Pulmonary artery endothelial cell (primary cell): ENCODE data around the gene TSPEAR. TPM values are rescaled to one million over a fixed set of nuclear protein-coding genes. Genes with fewer than 3 reads are reported as not detected.

ENCODE experiments used
- DNase-seq: peaks from one replicate; pipeline ENCODE4 v3.0.0-alpha.2; 2011; ENCODE audit warnings: low read depth, low spot score
- total RNA-seq: library from RNA; depleted of rRNA; stranded (reverse); fragments of >200 nt; gene quantifications from 2 replicates; pipeline ENCODE4 v1.2.3, GENCODE V29; 2014

TSPEAR gene
- total RNA-seq, 1 donor from 2014 or later, result not detected

DNA sequence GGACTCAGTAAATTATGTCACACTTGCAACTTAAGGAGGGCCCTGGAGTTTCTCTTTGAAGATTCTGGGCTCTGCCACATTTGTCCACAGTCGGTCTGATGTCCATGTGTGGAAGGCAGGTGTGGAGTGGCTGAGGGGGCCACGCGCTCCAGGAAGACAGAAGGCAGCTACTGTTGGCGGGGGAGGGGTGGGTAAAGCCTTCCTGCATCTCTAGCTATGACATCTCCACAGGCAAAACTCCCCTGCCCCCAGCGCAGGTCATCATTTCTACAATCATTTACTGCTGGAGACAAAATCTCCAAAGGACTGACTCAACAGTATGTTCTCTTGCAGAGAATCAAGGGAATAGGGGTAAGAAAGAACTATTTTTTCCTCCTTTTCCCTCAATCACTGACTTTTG, 11.4 kb upstream of the TSPEAR start:
- no peak for DNase-seq

DNA sequence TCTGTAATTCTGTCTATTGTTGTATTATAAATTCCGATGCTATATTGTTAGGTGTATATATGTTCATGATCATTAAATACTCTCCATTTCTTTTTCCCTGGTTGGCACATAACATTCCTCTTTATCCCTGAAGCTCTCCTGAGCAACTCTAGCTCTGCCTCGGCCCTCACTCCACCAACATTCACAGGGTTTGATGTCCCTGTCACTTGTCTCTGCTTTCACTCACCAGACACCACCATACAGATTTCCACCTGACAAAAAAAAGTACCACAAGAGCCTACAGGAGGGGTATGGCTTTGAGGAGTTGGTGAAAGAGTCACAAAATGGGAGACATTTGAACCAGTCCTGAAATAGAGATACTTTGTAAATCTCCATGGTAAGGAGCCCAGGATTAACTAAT, 8.8 kb upstream of the TSPEAR start:
- DNase-seq, result no peak

DNA sequence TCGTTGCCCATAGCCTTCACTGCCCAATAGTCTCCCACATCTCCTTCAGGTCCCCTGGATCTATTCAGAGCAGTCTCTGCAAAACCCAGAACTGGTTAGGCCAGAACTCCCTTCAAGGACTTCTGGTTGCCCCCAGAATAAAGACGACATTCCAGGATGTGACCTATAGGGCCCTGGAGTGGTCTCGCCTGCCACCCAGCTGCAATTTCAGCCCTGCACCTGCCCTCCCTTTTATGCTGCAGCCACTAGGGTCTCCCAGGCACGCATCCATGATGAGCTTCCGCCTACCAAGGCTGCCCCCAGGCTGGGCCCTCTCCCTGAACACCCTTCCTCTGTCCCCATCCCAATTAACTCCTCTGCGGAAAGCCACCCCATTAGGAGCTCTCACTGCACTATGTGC, 7.2 kb upstream of the TSPEAR start:
- no peak for DNase-seq

DNA sequence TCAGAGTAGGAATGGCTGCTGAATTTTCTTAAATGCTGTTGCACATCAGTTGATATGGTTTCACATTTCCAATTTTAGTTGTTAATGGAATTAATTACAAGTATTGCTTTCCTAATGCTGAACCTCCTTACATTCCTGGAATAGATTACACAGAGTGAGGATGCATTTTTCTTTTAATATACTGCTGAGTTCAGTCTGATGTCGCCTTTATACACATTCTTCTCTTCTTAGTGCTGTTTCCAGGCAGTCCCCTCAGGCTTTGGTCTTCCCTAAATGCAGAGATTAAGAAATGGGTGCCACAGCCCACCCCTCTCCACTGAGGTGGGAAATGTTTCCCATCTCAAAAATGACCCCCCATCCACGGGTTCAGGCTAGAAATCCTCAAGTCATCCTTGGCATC, 6.7 kb upstream of the TSPEAR start:
- no peak for DNase-seq

DNA sequence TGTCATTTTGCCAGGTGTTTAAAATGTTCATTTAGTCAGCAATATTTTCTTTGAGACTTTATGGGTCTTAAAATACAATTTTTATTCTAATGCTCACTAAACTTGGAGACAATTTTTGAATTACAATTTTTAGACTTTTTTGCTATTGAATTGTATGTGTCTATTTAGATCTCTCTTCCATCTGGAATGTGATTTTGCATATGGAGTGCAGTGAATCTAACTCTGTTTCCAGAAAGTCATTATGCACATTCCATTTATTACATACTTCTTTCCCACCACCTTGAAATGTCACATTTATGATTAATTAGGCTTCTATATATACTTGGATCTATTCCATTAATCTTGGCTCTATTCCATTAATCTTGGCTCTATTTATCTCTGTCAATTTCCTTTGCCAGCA, 5.6 kb upstream of the TSPEAR start:
- DNase-seq, result no peak

DNA sequence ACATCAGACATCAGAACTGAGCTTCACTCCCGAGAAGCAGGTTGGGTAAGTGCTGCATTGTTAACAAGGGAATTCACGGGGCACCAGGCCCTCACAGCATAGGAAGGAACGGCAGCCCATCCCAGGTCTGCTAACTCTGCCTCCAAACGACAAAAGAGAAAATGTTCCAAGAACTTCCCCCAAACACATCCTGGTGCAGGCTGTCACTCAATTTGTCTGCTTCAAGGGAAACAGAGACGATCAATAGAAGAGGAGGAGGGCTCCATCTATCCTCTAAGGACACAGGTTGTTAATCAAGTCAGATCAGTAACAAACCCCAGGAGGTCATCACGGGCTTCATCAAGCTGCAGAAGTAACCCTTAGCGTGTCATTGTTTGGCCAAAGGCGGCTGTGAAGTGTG, 3.5 kb upstream of the TSPEAR start:
- DNase-seq, result no peak

DNA sequence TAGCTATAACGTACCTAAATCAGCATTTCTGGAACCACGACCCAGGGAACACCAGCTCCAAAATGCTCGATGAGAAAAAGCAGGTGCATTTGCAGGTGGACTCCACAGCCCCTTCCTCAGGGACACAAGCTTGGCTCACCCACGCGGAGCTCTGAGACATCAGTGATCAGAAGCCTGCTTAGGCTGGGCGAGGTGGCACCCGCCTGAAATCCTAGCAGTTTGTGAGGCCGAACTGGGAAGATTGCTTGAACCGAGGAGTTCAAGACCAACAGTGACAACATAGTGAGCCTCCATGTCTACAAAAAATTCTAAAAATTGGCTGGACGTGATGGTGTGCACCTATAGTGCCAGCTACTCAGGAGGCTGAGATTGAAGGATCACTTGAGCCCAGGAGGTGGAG, 2.5 kb upstream of the TSPEAR start:
- no peak for DNase-seq

DNA sequence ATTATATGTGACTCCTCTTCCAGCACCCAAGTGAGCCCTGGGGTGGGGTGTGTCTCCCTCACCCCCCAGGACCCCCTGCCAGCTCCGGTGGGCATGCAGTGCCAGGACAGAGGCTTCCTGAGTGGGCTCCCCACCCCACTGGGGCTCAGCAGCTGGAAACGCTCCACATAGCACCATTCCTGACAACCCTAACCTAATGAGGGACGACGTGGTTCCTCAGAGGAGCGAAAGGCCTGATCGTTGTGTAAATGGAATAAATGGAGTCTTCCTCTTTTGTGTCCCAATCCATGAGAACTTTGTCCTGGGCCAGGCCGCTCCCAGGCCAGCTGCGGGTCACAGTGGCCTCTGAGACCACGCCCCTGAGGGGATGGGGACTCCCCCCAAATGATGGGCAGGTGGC, 1.8 kb upstream of the TSPEAR start:
- DNase-seq, result no peak

DNA sequence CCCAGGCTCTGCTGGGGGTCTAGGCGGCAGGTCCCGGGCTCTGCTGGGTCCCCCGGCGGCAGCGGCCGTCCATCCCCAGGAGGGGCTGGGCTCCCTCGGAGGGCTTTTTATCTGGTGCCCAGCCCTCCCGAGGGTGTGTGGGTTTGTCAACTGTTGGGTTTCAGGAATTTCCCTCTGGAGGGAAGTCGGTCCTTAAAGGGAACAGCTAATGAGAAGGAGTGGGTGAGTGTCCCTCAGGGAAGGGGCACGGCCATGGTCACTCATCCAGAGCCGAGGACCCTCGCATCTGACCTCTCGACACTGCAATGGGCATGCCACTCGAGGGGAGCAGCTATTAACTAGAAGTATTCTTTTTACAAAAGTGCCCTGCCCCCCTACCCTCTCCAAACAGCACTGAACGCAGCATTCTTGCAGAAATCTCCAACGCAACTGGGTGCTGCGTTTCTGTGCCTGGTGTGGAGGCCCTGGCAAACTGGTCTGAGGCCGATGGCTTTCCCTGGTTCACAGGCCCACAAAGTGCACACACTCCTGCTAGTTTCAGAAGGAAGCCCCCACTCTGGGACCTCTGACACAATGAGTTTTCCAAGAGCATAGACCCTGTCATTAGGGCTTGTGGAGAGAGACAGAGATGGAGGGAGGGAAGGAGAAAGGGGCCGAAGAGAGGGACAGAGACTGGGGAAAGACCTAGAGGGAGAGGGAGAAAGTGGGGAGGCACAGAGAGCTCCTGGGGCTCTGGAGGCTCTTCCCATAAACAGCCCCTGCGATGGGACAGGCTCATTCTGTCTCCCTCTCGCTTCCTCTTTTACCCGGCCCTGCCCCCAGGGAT, 1.0 kb upstream of the TSPEAR start:
- no peak for DNase-seq

DNA sequence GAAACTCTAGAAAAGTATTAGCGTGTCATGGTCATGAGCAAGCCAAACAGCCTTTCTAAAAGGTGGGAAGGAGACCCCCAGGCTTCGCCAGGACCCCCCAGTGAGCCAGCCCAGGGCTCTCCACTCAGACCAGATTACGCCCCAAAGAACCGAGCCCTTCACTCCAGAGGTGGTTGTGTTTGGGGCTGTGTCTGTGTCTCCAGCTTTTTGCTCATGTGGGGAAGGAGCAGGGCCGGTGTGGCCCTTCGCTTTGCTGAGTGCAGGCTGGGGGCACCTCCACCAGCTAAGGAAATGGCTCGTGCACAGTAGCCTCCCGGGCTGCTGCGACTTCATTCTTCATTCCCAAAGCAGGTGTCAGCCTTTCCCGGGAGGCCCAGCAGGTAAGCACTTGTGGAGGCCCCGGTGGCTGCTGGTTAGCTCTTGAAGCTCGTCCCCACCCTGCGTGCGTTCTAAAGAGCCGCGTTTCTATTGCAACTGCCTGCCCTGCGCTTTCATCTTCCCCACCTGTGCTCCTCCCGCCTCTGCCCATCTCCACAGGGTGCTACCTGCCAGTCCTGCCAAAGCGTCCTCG, 531 bp downstream of the TSPEAR start:
- no peak for DNase-seq

DNA sequence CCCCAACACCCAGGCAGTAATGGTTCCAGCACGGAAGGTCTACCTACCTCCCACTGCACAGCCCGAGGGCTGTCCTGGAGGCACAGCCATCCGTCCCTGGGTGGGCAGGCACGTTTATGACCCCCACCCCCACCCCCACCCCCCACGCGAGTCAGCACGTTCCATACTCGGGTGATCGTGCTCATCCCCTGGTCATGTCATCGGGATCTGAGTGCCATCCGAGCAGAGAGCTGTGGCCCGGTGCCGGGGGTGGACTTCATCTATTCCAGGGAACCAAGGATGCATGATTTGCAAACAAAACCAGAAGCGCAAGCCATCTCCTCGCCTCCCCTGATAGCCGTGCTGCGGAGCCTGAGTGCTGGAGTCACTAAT, 1.1 kb downstream of the TSPEAR start:
- DNase-seq, result no peak

DNA sequence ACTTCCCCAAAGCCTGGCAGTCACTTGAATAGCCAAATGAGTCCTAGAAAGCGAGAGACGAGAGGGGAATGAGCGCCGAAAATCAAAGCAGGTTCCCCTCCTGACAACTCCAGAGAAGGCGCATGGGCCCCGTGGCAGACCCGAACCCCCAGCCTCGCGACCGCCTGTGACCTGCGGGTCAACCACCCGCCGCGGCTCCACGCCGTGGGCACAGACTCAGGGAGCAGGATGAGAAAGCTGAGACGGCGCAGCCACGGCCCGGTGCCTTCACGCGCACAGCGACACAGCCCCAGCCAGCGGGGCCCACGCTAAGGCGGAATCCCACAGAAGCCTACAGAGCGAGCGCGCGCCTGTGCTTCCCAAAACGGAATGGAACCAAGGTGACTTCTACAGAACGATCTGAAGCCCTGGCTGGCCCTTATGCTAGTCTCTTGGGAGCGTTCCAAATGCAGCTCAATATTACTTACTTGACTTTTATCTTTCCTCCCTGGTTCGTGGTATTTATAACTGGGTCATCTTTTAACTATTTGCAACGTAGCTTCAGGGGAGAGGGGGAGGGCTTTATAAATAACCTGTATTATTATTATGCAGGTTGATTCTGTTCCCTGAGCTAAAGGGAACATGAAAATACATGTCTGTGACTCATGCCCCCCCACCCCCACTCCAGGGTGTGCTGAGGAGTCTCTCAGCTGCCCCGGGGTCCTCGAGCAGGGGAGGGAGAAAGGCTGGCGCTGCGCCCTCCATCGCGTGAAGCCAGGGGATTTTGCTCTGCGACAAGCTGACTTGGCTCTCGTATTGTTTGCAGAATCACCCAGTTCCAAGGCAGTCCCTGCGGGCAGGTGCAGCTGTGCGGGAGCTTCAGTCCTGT, 1.7 kb downstream of the TSPEAR start:
- DNase-seq, result no peak

DNA sequence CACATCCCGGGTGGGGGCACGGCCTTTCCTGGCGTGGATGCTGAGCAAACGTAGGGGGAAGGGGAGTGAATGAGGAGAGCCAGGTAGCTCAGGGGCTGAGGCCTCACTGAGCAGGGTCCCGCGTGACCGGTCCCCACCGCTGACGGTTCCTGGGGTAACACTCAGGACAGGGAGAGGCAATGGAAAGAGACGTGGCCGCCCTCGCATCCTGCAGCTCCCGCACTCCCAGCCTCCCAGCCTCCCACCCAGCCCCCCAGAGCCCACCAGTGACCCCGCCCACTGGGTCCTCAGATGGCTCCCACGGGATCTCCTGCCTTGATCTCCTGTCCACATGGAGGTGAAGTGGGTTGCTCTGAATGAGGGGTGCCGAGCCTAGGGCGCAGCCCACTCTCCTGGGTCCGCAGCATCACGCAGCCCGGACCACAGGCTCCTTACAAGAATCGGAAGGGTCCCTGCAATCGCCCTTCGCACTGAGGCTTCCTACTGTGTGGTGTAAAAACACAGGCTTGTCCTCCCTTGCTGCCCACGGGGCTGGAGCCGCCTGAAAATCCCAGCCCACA, 2.4 kb downstream of the TSPEAR start:
- DNase-seq, result no peak

DNA sequence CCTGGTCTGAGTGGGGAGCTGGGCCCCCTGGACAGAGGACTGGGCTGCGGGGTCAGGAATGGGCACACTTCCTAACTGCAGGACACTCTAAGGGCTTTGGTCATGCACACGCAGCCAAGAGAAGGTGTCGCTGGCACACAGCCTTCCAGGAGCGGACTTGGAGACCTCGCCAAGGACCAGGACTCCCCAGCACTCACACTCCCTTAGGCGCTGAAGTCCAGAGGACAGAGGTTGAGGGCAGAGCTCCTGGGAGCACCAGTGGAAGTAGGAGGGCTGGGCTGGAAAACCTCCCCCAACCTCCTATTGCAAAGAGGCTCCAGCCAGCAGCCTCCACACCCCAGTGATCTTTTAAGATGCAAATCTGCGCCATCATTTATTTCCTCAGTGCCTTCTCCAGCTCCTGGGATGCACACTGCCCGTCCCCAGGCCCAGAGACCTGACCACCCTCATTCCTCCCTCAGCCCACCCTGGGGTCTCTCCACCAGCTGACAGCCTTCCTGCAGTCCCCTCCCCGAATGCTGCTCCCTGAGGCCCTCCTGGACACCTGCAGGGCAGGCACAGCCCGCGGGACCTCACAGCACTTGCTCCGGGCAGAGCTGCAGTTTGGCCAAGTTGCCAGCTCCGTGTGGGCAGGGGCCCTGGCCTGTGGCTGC, 3.0 kb downstream of the TSPEAR start:
- no peak for DNase-seq

DNA sequence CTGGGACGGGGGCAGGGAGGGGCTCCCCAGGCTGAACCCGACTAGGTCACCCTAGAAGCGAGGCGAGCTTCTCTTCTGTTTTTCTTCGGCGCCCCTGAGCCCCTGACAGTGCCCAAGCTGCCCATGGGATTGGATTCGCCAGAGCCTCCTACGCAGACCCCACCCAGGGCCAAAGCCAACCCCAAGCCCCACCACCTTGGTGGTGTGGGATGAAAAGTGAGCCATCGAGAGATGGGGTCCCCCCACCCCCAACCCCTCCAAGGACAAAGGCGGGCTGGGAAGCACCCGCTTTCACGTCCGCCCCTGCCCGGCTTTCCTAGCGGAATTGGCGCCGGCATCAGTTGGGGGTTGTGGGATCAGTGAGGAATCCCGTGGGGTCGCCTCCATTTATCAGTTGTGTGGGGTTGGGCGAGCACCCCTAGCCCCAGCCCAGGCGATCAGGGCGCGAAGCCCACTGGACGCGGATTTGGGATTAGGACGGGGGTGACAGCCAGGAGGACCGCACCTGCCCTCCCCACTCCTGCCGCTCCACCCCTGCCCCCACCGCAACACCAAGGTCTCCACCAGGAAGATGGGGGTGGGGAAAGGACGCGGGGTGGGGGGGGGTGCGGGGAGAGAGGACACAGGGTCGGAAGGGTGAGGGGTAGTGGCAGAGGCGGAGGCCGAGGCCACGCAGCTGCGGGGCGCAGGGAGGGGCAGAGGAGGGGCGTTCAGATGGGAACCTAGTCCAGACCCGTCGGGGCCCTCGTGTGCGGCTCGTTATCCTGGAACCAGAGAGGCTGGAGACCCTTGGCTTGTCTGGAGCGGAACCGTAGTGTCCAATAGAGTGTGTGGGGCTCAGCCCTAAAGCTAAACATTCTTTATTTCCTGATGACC, 4.4 kb downstream of the TSPEAR start:
- DNase-seq, result no peak

DNA sequence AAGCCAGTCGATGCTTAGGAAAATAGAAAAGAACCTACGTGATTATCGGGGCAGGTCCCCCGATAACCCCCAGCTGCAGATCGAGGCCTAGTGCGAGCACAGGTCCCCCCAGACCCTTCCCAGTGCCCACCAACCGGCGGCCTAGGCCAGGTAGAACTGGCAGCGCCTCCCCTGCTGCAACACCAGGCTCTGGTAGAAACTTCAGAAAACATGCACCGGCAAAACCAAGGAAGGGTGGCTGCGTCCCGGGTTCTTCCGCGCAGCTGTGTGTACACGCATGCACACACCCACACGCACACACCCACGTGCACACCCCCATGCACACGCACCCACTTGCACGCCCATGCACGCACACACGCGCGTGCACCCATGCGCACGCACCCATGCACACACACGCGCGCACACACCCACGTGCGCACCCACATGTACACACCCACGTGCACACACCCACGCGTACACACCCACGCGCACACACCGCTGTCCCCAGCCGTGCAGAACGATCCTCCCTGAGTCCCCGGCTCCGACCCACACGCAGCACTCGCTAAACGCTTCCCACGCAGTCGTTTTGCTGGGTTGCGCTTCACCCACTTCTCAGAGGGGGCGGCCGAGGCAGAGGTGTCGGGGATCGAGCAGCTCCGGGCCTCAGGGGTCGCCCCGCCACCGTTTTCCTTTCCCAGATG, 5.2 kb downstream of the TSPEAR start:
- DNase-seq, result no peak

DNA sequence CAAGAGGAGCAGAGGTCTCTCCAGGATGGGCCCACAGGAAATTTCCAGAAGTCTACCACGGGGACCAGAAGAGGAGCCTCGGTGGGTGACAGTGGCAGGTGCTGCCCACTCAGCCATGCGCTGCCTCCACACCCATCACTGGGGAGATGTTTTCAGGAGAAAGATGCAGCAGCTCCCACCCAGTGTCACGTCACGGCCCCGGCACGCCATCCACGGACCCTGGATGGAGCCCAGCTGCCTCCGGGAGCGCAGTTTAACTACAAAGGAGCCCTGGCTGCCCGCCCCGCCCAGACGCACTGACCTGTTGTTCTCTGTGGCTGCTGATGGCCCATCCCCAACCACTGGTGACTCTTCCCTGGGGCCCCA, 6.8 kb downstream of the TSPEAR start:
- no peak for DNase-seq

DNA sequence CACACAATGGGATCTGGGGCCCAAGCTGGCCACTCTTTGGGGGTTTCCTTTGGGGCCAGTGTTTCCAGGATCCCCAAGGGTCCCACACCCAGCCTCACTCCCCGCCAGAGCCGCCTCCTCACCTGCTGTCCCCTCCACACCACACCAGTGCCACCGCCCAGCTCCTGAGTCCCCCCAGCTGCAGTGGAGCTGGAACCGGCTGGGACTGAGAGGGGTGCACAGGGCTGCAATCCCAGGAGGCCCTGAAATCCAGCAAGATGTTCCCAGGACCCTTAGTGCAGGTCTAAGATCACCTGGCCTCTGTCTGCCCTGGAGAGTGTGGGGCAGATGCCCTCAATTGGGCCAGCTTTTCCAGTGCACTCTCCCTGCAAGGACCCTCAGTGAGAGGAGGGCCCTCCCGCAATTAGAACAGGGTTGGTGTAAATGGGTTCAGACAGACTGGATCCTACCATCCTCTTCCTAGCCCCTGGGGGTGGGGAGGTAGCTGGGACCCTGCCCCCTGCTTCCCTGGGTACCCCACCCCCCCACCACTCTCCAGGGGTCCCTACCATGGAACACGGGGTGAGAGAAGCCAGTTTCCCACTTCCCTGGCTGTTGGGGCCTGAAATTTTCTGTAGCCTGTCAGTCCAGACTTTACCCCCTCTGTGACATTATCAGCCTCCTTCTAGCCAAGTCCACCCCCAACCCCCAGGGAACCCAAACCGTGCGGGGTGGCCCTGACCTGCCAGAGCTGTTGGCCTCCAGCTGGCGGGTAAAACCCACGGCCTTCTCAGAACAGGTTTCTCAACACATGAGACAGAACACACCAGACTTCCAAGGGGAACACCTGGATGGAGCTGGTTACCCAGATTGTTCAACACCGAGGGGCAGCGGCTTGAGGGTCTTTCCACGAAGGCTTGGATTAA, 7.4 kb downstream of the TSPEAR start:
- no peak for DNase-seq
